Inferior parietal cortex (tissue), 1 donor: Measurements from ENCODE around the gene SAMD5.
A peak's percentile ranks its signal among the peaks of the same experiment; 100 is the strongest.

Source experiments
- DNase-seq: peaks from one replicate; pipeline ENCODE4 v3.0.0-alpha.2; 2016; ENCODE audit errors: extremely low spot score

Gene SAMD5

GRCh38 chr6:147567141-147567805 lies 58.8 kb downstream of the SAMD5 start:
- no peak for DNase-seq

- no peak for DNase-seq
Measured at GRCh38 chr6:147569788-147570187, 61.3 kb downstream of the SAMD5 start.

- DNase-seq, result no peak
Measured at GRCh38 chr6:147570681-147571080, 62.2 kb downstream of the SAMD5 start.

GRCh38 chr6:147577488-147577887 lies 69.0 kb downstream of the SAMD5 start:
- no peak for DNase-seq

- no peak for DNase-seq
Measured at GRCh38 chr6:147578159-147578558, 69.7 kb downstream of the SAMD5 start.

GRCh38 chr6:147578883-147579282 lies 70.4 kb downstream of the SAMD5 start:
- no peak for DNase-seq

GRCh38 chr6:147579667-147580066 lies 71.2 kb downstream of the SAMD5 start:
- DNase-seq, result no peak

GRCh38 chr6:147582991-147583390 lies 74.5 kb downstream of the SAMD5 start:
- no peak for DNase-seq

GRCh38 chr6:147585256-147585655 lies 76.8 kb downstream of the SAMD5 start:
- no peak for DNase-seq

- peak; percentile 6 for DNase-seq
Measured at GRCh38 chr6:147586044-147586443, 77.6 kb downstream of the SAMD5 start.

GRCh38 chr6:147587907-147588306 lies 79.4 kb downstream of the SAMD5 start:
- DNase-seq, result no peak

GRCh38 chr6:147588469-147588868 lies 80.0 kb downstream of the SAMD5 start:
- DNase-seq, result no peak

GRCh38 chr6:147589739-147590250 lies 81.3 kb downstream of the SAMD5 start:
- peak; percentile 8 for DNase-seq

GRCh38 chr6:147595961-147596360 lies 87.5 kb downstream of the SAMD5 start:
- no peak for DNase-seq

GRCh38 chr6:147603392-147604081 lies 95.0 kb downstream of the SAMD5 start:
- DNase-seq, result no peak

- DNase-seq, result no peak
Measured at GRCh38 chr6:147604373-147604772, 95.9 kb downstream of the SAMD5 start.

- DNase-seq, result no peak
Measured at GRCh38 chr6:147611992-147612391, 103.5 kb downstream of the SAMD5 start.

- DNase-seq, result no peak
Measured at GRCh38 chr6:147614501-147614900, 106.0 kb downstream of the SAMD5 start.

- DNase-seq, result no peak
Measured at GRCh38 chr6:147615659-147616456, 107.4 kb downstream of the SAMD5 start.

GRCh38 chr6:147617366-147617765 lies 108.9 kb downstream of the SAMD5 start:
- DNase-seq, result no peak

- DNase-seq, result no peak
Measured at GRCh38 chr6:147618457-147618856, 110.0 kb downstream of the SAMD5 start.

- DNase-seq, result no peak
Measured at GRCh38 chr6:147618927-147619326, 110.4 kb downstream of the SAMD5 start.
